LHCN-M2 (cell line): ENCODE measurements around the gene INSYN2B. TPM values are rescaled to one million over a fixed set of nuclear protein-coding genes. Genes with fewer than 3 reads are reported as not detected.

ENCODE experiments used
- DNase-seq: peaks from one replicate; pipeline ENCODE4 v3.0.0-alpha.2; 2012; ENCODE audit warnings: low read depth
- total RNA-seq: library from RNA; depleted of rRNA; stranded (reverse); fragments of >200 nt; gene quantifications from 2 replicates; pipeline ENCODE4 v1.2.3, GENCODE V29; 2014

The INSYN2B gene
- total RNA-seq, 1 experiment from 2014 or later: 7.4 TPM

GRCh38 chr5:169933616-169934015 lies 46.7 kb downstream of the INSYN2B start:
- DNase-seq: no peak

GRCh38 chr5:169933127-169933526 lies 47.2 kb downstream of the INSYN2B start:
- no peak for DNase-seq

- DNase-seq: no peak
These were observed 56.3 kb downstream of the INSYN2B start for GRCh38 chr5:169923988-169924387.

DNA sequence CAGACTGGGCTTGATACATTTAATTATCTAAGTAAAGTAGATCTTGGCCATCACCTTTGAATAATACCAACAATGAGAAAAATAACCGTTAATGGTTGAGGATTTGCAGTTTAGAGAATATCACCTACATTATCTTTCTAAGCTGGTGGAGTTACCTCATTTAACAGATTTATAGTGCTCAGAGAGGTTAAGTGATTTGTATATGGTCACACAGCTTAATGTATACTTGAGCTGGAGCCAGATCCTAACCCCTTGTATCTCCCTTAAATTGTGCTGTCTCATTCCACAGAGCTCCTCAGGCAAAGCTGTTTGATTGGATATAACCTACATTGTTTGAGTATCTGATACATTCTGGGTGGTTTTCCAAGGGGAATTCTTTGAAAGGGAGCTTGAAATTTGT lies 57.8 kb downstream of the INSYN2B start:
- DNase-seq: no peak

DNA sequence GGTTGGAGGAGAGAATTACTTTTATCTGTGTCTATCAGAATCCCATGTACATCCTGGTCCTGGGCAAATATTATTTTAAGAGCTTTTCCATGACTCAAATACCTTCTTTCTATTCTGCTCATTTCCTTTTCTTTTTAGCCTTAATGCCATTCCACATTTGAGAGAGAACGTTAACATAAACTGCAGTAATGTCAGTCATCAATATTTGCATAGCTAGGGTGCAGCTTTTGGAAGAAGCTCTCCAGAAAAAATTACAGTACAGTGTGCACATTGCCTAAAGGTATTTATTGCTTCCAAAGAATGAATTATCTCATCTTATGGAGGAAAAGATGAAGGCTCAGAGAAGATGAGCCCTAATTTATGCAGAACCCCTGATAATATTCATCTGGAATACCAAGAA lies 58.3 kb downstream of the INSYN2B start:
- DNase-seq: no peak

GRCh38 chr5:169921384-169921783 lies 58.9 kb downstream of the INSYN2B start:
- DNase-seq: no peak

DNA sequence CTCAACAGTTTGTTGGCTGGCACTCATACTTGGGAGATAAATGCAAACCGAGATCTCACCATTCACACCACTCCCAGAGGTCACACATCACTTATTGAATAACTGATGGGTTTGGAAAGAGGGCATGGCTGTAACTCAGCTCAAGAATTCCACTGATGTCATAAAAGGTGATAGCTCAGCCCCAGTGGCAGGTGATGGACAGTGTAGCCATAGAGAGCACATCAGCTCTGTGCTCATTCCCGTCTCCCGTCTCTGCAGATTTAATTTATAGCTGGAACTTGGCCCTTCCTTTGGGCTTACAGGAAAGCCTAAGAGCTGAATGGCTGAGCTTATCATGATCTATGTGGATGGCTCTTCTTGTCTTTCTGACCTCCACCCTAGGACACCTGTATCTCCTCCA lies 59.8 kb downstream of the INSYN2B start:
- DNase-seq: no peak

DNA sequence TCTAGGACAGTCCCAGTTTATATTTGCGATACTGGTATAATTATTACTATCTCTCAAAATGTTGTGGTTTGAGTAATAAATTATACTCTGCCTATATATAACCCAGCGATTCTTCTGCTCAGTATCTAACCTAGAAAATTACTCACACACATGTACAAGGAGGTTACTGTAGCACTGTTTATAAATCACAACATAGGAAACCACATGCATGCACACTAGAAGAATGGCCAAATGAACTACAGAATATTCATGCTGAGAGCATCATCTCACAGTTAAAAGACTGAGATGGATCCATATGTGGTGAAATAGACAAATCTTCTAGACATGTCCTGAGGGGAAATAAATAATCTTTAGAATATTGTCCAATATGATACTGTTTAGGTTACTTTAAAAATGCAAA lies 62.1 kb downstream of the INSYN2B start:
- no peak for DNase-seq

DNA sequence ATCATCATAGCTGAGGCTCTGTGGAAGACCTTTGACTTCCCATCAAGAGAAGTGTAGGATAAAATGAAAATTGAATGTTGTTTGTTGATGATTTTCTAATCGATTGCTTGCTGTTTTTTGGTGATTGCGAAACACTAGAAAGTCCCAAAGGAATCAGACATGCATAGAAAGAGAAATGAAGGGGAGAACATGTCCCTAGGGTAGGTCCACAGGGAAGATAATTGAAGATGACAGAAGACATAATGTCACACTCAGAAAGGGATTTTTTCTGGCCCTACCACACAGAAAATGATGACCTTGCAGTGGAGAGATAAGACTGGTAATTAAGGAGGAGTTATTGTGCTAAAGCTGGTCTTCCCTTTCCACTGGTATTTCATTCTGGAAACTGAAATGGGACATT lies 62.8 kb downstream of the INSYN2B start:
- DNase-seq: no peak

GRCh38 chr5:169914766-169915165 lies 65.5 kb downstream of the INSYN2B start:
- DNase-seq: peak; percentile 54

DNA sequence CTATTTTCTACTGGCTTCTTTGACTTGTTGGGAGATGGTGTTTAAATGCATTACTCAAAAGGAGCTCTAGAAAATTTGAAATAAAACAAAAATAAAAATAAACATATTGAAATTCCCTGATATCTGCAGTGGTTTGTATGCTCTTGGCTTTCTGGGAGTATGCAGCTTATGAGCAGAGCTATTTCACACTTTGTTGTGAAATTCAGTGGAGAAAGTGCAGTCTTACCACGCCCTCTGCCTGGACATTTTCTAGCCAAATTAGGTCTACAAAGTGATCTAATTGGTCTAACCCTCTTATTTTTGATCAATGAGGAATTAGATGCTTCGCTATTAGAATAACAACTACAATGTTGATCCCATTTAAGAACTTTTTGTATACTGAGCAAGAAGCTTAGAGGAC lies 66.8 kb downstream of the INSYN2B start:
- no peak for DNase-seq

DNA sequence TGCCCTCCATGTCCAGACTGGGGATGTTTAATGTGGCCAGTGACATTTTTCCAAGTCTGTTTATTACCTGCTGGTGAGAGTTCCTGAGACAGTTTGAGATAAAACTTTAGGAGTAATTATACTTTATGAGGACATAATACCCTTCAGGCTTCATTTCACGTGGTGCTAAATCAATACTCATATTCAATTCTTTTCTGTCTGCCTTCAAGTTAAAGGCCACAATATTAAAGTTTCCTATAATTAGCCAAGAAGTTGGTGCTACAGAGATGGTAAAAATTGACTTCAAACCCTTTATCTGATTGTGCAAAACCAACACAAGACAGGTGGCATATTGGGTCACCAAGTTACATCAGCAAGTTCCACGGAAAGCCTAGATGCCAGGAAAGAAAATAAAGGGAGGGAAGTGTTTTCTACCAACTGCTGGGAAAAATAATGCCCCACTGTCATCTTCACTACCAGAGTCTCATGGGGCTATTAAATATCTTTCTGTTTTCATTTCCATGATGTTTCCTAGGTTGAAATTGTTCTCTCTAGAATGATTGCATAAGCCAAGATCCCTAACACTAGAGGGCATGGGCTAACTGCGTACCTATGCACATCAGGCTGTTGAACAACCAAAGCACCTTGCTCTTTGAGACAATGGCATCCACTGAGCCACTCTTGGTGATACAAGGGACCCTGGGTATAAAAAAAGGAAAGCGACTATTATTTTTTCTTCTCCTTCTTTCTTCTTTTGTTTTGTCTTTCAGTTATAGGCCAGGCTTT lies 68.7 kb downstream of the INSYN2B start:
- peak; percentile 23 for DNase-seq

DNA sequence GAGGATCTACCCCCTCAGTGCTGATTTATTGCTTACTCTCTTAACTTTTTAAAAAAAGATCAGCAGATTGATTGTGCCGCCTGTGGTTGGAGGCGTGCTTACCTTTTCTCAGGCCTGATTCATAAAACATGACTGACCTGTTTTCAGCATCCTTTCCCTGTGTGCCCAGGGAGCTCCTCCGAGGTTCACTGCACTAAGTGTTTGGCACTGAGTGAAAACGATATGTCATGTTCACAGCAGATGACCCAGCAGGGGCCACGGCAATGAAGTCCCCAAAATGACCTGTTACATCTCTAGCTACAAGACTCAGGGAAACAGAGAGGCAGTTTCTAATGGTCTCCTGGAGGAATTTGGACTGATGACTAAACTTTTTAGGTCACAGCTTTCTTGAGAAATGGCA lies 69.9 kb downstream of the INSYN2B start:
- no peak for DNase-seq

- no peak for DNase-seq
These were observed 70.3 kb downstream of the INSYN2B start for GRCh38 chr5:169909945-169910344.

DNA sequence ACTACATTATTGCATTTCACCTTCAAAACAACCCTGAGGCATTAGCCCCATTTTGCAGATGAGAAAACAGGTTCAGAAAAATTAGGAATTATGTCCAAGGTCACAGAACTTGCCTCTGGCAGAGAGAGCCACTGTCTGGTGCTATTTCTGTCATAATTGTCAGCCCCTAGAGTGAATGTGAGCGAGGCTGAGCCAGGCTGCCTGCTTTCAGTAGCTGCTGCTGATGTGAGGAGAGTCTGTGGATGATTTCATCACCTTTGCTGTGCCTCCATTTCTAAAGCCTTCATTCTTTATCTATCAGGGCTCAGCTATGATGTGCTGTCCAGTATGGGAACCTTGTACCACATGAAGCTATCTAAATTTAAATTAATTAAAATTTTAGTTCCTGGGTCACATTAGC lies 71.4 kb downstream of the INSYN2B start:
- no peak for DNase-seq

GRCh38 chr5:169906745-169907649 lies 73.3 kb downstream of the INSYN2B start:
- no peak for DNase-seq

- no peak for DNase-seq
These were observed 75.3 kb downstream of the INSYN2B start for GRCh38 chr5:169905017-169905416.

GRCh38 chr5:169904508-169904907 lies 75.8 kb downstream of the INSYN2B start:
- no peak for DNase-seq

DNA sequence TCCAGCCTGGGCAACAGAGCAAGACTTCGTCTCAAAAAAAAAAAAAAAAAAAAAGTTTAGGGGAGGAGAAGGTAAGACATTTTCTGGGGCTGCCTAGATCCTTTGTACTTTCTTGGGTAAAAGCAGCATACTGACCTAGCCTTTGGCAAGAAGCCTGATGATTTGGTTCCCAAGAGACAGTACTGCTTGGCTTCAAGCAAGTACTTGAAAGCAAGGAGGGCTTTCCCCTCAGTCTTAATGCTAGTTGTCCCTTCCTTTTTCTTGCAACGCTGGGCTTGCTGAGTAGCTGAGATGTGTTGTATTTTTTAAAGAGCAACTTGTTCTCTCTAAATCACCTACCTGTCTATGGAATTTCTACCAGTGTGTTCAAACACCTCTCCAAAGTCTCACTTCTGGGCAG lies 76.2 kb downstream of the INSYN2B start:
- DNase-seq: peak; percentile 27

DNA sequence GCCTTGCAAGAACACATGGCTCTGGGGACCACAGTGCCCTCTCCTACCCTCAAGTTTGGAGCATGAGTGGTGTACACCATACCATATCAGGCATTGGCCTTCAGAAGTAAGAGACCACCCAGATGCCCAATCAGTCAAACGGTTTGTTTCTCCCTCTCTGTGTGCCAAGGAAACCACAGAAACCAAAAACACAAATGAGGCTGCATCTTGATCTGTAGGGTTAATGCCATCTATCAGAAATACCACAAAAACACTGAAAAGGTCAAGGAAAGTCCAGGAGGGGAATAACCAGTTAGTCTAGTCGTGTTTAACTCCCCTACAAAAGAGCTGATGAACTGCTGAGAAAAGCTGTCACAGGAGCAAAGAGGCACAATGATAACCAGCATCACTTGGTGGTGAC lies 78.4 kb downstream of the INSYN2B start:
- DNase-seq: no peak

- DNase-seq: no peak
These were observed 82.8 kb downstream of the INSYN2B start for GRCh38 chr5:169897481-169897880.

- no peak for DNase-seq
These were observed 84.4 kb downstream of the INSYN2B start for GRCh38 chr5:169895926-169896325.

DNA sequence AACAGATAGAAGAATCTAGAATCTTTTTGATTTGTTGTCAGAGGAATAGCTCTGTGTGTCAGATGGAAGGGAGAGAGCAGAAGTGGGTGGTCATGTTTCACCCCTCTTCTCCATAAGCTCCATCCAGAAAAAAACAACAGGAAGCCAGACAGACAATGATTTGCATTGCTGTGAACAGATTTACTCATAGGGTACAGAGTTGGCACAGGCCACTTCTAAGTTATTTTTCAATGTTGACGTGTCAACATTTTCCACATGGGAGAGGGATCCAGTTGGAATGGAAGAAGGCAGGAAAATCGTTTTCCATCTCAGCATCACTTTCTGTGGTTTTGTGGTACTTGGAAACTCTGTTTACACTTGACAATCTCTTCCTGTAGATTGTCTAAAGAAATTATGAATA lies 86.7 kb downstream of the INSYN2B start:
- DNase-seq: peak; percentile 18
